H1 (cell line): ENCODE measurements around the gene POLR2I. TPM values are rescaled to one million over a fixed set of nuclear protein-coding genes. Genes with fewer than 3 reads are reported as not detected.
A peak's percentile ranks its signal among the peaks of the same experiment; 100 is the strongest.

ENCODE experiments used
- ATF3 ChIP-seq: IDR thresholded peaks from 2 replicates; pipeline ENCODE4 v1.6.1; 2011; ENCODE audit warnings: low read depth, mild to moderate bottlenecking, low read length; ENCODE audit not compliant: insufficient read depth
- EP300 ChIP-seq, 2 experiments: IDR thresholded peaks; 1 replicate in 1 of 2; 2 replicates in 1 of 2; pipeline ENCODE4 v1.6.1; 2011 to 2012; ENCODE audit warnings: low read depth in 2 of 2, low read length in 2 of 2, mild to moderate bottlenecking in 2 of 2, borderline replicate concordance in 1 of 2, inconsistent platforms in 1 of 2, moderate library complexity in 1 of 2
- SAP30 ChIP-seq: fragments of 300-600 bp; sonication (generic); IDR thresholded peaks from 2 replicates; pipeline ENCODE4 v1.7.1; 2012; ENCODE audit warnings: low read length, moderate library complexity, mild to moderate bottlenecking, inconsistent platforms; ENCODE audit not compliant: insufficient read depth, insufficient replicate concordance
- YY1 ChIP-seq: IDR thresholded peaks from 2 replicates; pipeline ENCODE4 v1.6.1; 2011; ENCODE audit warnings: low read depth, mild to moderate bottlenecking, low read length
- polyA plus RNA-seq, 7 experiments: library from polyadenylated mRNA; depleted of rRNA in 3 of 7; stranded (reverse) in 5 of 7; unstranded in 2 of 7; fragments of >200 nt in 5 of 7; fragments of 200-250 nt in 2 of 7; gene quantifications; 1 replicate in 5 of 7; 2 replicates in 1 of 7; 4 replicates in 1 of 7; pipeline versions ENCODE4 v1.2.1 to v1.2.3, GENCODE V29; 2011 to 2013; ENCODE audit warnings: missing spikeins in 2 of 7, mixed read lengths in 2 of 7
- total RNA-seq: library from RNA; stranded (reverse); fragmentation: NEBNext Ultra II Directional; extraction: Animal tissue kit (Norgen Biotek cat#: 25700); gene quantifications from 2 replicates; pipeline ENCODE4 v1.2.1, GENCODE V29; 2021

POLR2I gene
- total and polyA plus RNA-seq, 2 of the 8 experiments (the other 6 are each of a cell fraction or from before 2014, with no cell fraction given), result 143 to 150 TPM

- TF ChIP-seq EP300 (IDR thresholded peaks at IDR 0.05; ENCODE audit: borderline replicate concordance in 1 of 2, low read depth in 2 of 2, low read length in 2 of 2) (no peak), ATF3 (no peak), SAP30 (no peak), YY1 (0 out of 2 replicates have a peak, but pooled peaks have one; percentile 3)
Measured at GRCh38 chr19:36140304-36141038, 25.8 kb upstream of the POLR2I start (continued).
